ENCODE data around the gene RGS11.

GRCh38 chr16:317583-317982 lies 41.8 kb upstream of the RGS11 start:
- no peak for TF ChIP-seq CTCF (IDR thresholded peaks at IDR 0.05 in 8 of 11, conservative IDR thresholded peaks at IDR 0.05 in 3 of 11)
- no peak for TF ChIP-seq POLR2AphosphoS5 (IDR thresholded peaks at IDR 0.05)
